A673 (cell line): ENCODE data around the gene N4BP2L1.

Experiments
- EZH2 ChIP-seq: fragments of 200-600 bp; sonication (generic); IDR thresholded peaks from 2 replicates; pipeline ENCODE4 v1.6.1; 2017; ENCODE audit warnings: borderline replicate concordance, low read depth, mild to moderate bottlenecking, mixed read lengths, antibody characterized with exemption, low read length; ENCODE audit not compliant: poor library complexity, severe bottlenecking
- TF ChIP-seq, protein P1 (sequence below): fragments of 300-800, 200-600 bp; sonication (generic); conservative IDR thresholded peaks from 2 replicates; pipeline ENCODE4 v1.5.1; 2017; ENCODE audit warnings: low read depth, mild to moderate bottlenecking, antibody characterized with exemption, low read length, moderate library complexity, mixed read lengths

DNA sequence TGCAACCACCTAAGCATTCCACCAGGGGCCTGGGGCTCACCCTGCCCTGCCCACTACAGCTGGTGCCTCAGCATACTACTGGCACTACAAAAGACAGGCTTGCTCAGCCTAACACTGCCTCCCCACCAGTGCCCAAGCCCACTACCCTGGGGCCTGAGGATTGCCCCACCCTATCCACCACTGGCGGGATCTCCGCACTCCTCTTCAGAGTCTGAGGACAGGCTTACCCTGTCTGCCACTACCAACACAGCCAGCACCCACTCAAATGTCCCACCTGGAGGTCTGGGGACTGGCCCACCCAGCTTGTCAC lies 27.6 kb upstream of the N4BP2L1 start:
- TF ChIP-seq, protein P1, sequence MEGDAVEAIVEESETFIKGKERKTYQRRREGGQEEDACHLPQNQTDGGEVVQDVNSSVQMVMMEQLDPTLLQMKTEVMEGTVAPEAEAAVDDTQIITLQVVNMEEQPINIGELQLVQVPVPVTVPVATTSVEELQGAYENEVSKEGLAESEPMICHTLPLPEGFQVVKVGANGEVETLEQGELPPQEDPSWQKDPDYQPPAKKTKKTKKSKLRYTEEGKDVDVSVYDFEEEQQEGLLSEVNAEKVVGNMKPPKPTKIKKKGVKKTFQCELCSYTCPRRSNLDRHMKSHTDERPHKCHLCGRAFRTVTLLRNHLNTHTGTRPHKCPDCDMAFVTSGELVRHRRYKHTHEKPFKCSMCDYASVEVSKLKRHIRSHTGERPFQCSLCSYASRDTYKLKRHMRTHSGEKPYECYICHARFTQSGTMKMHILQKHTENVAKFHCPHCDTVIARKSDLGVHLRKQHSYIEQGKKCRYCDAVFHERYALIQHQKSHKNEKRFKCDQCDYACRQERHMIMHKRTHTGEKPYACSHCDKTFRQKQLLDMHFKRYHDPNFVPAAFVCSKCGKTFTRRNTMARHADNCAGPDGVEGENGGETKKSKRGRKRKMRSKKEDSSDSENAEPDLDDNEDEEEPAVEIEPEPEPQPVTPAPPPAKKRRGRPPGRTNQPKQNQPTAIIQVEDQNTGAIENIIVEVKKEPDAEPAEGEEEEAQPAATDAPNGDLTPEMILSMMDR = no peak
- no peak for TF ChIP-seq EZH2
